Erythroblast (primary cell): Measurements from ENCODE around the gene TMEM272.

ENCODE experiments used
- DNase-seq, 2 experiments: peaks; one replicate each; lab custom pipeline; 2025; lab: John Stamatoyannopoulos, UW
- GATA1 ChIP-seq: IDR thresholded peaks from 2 replicates; pipeline ENCODE4 v1.6.1; 2011; ENCODE audit warnings: low read depth, mild to moderate bottlenecking, control low read depth, low read length, moderate library complexity
- POLR2A ChIP-seq: IDR thresholded peaks from 2 replicates; pipeline ENCODE4 v1.6.1; 2011; ENCODE audit warnings: mild to moderate bottlenecking, low read length

TMEM272 gene

GRCh38 chr13:51867062-51867461 lies 22.1 kb upstream of the TMEM272 start:
- no peak for TF ChIP-seq POLR2A
- no peak for TF ChIP-seq GATA1
- DNase-seq: no peak

- no peak for DNase-seq
Measured at GRCh38 chr13:51865838-51866237, 20.9 kb upstream of the TMEM272 start.

GRCh38 chr13:51862957-51863356 lies 18.0 kb upstream of the TMEM272 start:
- TF ChIP-seq GATA1 (no peak), POLR2A (no peak)

More at GRCh38 chr13:51865838-51866237, 20.9 kb upstream of the TMEM272 start:
- TF ChIP-seq POLR2A (no peak), GATA1 (no peak)

GRCh38 chr13:51861723-51862300 lies 16.8 kb upstream of the TMEM272 start, which contains the start of gene CCDC70:
Gene CCDC70 (plus strand): TSS chr13:51861969. CDS start chr13:51865412, 3,443 bp downstream.
- no peak for TF ChIP-seq POLR2A
- TF ChIP-seq GATA1: no peak
- no peak for DNase-seq

More at GRCh38 chr13:51862957-51863356, 18.0 kb upstream of the TMEM272 start:
- DNase-seq: no peak

- TF ChIP-seq POLR2A (no peak), GATA1 (no peak)
- DNase-seq: no peak
Measured at GRCh38 chr13:51858433-51859247, 13.7 kb upstream of the TMEM272 start.

- no peak for DNase-seq
- TF ChIP-seq POLR2A (no peak), GATA1 (no peak)
Measured at GRCh38 chr13:51856998-51857397, 12.0 kb upstream of the TMEM272 start.

GRCh38 chr13:51856027-51856736 lies 11.2 kb upstream of the TMEM272 start:
- no peak for TF ChIP-seq GATA1
- TF ChIP-seq POLR2A: no peak
- no peak for DNase-seq

- TF ChIP-seq GATA1 (no peak), POLR2A (no peak)
- peak; percentile 19 to 51 for DNase-seq
Measured at GRCh38 chr13:51849145-51850101, 4.4 kb upstream of the TMEM272 start.

- DNase-seq: no peak
- TF ChIP-seq GATA1 (no peak), POLR2A (no peak)
Measured at GRCh38 chr13:51848674-51849073, 3.7 kb upstream of the TMEM272 start.

- no peak for TF ChIP-seq GATA1
- TF ChIP-seq POLR2A: no peak
- no peak for DNase-seq
Measured at GRCh38 chr13:51846756-51847155, 1.8 kb upstream of the TMEM272 start.

GRCh38 chr13:51845574-51846318 lies 769 bp upstream of the TMEM272 start:
- no peak for DNase-seq
- TF ChIP-seq POLR2A (no peak), GATA1 (no peak)

- no peak for TF ChIP-seq GATA1
- TF ChIP-seq POLR2A: no peak
- no peak for DNase-seq
Measured at GRCh38 chr13:51843529-51843928, 1.4 kb downstream of the TMEM272 start.
